ENCODE data around the gene MAB21L1. TPM values are rescaled to one million over a fixed set of nuclear protein-coding genes. Genes with fewer than 3 reads are reported as not detected.

Gene MAB21L1
- polyA plus RNA-seq, 1 experiment = 0.02 TPM

- H3K27me3 ChIP-seq (ENCODE audit: control insufficient read depth, insufficient read depth, low read length) = peaks cover 41% of the 10 kb centered on the region
- DNase-seq (ENCODE audit: low read depth, low spot score) = no peak
- H3K9me3 ChIP-seq (ENCODE audit: control insufficient read depth, insufficient read depth, low read length) = peaks cover 8% of the 10 kb centered on the region; the same call in 1 of the 2 replicates
- no peak overlapping the region for H3K27ac ChIP-seq (ENCODE audit: low read depth, low read length)
- CTCF ChIA-PET = no interaction called here
- H3K4me3 ChIP-seq (ENCODE audit: low read depth, low read length) = no peak overlapping the region
- POLR2A ChIA-PET = no interaction called here
- TF ChIP-seq, protein P1, sequence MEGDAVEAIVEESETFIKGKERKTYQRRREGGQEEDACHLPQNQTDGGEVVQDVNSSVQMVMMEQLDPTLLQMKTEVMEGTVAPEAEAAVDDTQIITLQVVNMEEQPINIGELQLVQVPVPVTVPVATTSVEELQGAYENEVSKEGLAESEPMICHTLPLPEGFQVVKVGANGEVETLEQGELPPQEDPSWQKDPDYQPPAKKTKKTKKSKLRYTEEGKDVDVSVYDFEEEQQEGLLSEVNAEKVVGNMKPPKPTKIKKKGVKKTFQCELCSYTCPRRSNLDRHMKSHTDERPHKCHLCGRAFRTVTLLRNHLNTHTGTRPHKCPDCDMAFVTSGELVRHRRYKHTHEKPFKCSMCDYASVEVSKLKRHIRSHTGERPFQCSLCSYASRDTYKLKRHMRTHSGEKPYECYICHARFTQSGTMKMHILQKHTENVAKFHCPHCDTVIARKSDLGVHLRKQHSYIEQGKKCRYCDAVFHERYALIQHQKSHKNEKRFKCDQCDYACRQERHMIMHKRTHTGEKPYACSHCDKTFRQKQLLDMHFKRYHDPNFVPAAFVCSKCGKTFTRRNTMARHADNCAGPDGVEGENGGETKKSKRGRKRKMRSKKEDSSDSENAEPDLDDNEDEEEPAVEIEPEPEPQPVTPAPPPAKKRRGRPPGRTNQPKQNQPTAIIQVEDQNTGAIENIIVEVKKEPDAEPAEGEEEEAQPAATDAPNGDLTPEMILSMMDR (IDR thresholded peaks at IDR 0.05; ENCODE audit: low read depth, low read length) = no peak
Observed at GRCh38 chr13:35469806-35470525, 6.5 kb downstream of the MAB21L1 start.

DNA sequence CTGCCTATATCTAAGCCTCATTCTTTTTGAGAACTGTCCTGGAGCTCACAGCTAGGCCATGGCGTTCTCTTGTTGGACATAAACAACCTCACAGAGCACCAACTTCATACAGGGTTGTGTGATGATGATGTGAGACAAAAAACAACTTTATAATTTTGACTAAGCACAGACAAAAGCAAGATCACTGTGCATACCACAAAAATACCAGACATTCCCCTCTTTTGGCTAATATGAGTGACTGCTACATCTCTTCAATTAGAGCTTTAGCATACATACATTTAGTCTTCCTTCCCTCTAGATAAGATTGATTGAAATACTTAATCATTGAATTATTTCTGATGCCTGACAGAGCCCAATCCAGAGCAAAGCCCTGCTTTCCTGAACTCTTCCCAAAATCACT lies 8.3 kb downstream of the MAB21L1 start:
- no peak overlapping the region for H3K4me3 ChIP-seq (ENCODE audit: low read depth, low read length)
- DNase-seq (ENCODE audit: low read depth, low spot score) = no peak
- ChIA-PET POLR2A (no interaction called here), CTCF (interaction anchor here (0.9 kb wide), 1 partner anchor 163 kb away, joined by 3 read pairs; no protein-coding TSS in a partner anchor)
- H3K27ac ChIP-seq (ENCODE audit: low read depth, low read length) = no peak overlapping the region
- TF ChIP-seq, protein P1 (IDR thresholded peaks at IDR 0.05; ENCODE audit: low read depth, low read length) = no peak
- H3K9me3 ChIP-seq (ENCODE audit: control insufficient read depth, insufficient read depth, low read length) = peaks cover 8% of the 10 kb centered on the region; the same call in 1 of the 2 replicates
- H3K27me3 ChIP-seq (ENCODE audit: control insufficient read depth, insufficient read depth, low read length) = peaks cover 31% of the 10 kb centered on the region

DNA sequence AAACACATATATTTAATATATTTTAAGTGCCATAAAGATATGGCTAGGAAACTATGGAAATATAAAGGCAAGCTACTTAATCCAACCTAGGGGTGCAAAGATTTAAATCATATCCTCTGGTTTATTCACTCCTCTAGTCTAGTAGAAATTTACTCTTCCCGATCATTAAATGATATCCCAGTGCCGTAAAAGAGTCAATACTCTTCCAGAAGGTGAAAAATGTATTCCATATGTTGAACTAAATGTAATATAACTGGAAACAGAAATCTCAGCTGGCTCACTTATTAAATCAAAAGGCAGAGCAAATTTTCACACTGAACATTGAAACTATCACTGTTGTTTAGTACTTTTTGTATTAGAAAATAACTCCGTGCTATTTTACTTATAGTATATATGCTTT lies 11.1 kb downstream of the MAB21L1 start:
- no peak for DNase-seq (ENCODE audit: low read depth, low spot score)
- Histone ChIP-seq H3K27me3 (ENCODE audit: control insufficient read depth, insufficient read depth, low read length) (peaks cover 3% of the 10 kb centered on the region), H3K9me3 (ENCODE audit: control insufficient read depth, insufficient read depth, low read length) (no peaks in the 10 kb centered on the region), H3K27ac (ENCODE audit: low read depth, low read length) (no peak overlapping the region), H3K4me3 (ENCODE audit: low read depth, low read length) (no peak overlapping the region)
- CTCF ChIA-PET = no interaction called here
- TF ChIP-seq, protein P1 (IDR thresholded peaks at IDR 0.05; ENCODE audit: low read depth, low read length) = no peak
- POLR2A ChIA-PET = no interaction called here

GRCh38 chr13:35460061-35460460 lies 16.4 kb downstream of the MAB21L1 start:
- Histone ChIP-seq H3K9me3 (ENCODE audit: control insufficient read depth, insufficient read depth, low read length) (no peaks in the 10 kb centered on the region), H3K27me3 (ENCODE audit: control insufficient read depth, insufficient read depth, low read length) (no peaks in the 10 kb centered on the region), H3K27ac (ENCODE audit: low read depth, low read length) (no peak overlapping the region), H3K4me3 (ENCODE audit: low read depth, low read length) (no peak overlapping the region)
- CTCF ChIA-PET = no interaction called here
- POLR2A ChIA-PET = no interaction called here
- TF ChIP-seq, protein P1 (IDR thresholded peaks at IDR 0.05; ENCODE audit: low read depth, low read length) = no peak
- no peak for DNase-seq (ENCODE audit: low read depth, low spot score)

GRCh38 chr13:35457258-35457657 lies 19.2 kb downstream of the MAB21L1 start:
- no peak overlapping the region for H3K27ac ChIP-seq (ENCODE audit: low read depth, low read length)
- TF ChIP-seq, protein P1 (IDR thresholded peaks at IDR 0.05; ENCODE audit: low read depth, low read length) = no peak
- no peaks in the 10 kb centered on the region for H3K9me3 ChIP-seq (ENCODE audit: control insufficient read depth, insufficient read depth, low read length)
- no peak for DNase-seq (ENCODE audit: low read depth, low spot score)
- no peaks in the 10 kb centered on the region for H3K27me3 ChIP-seq (ENCODE audit: control insufficient read depth, insufficient read depth, low read length)
- ChIA-PET CTCF (no interaction called here), POLR2A (no interaction called here)
- H3K4me3 ChIP-seq (ENCODE audit: low read depth, low read length) = no peak overlapping the region
